Measurements from ENCODE around the gene ACBD6.
"Not testable (repeated sequence)": the region's sequence is repeated elsewhere in the genome, so short reads cannot be mapped to it uniquely, and the experiment has no call there.

The ACBD6 gene

GRCh38 chr1:180408128-180408527 is 94.2 kb downstream of the ACBD6 start:
- H3K4me1 ChIP-seq (ENCODE audit: control insufficient read depth in 5 of 5, insufficient read depth in 5 of 5, low read length in 5 of 5); H3K27ac ChIP-seq (ENCODE audit: low read depth, low read length); H3K27me3 ChIP-seq (ENCODE audit: control insufficient read depth in 5 of 5, insufficient read depth in 4 of 5, low read length in 5 of 5); H3K4me3 ChIP-seq (ENCODE audit: low read depth in 1 of 5, low read length in 5 of 5); H3K9me3 ChIP-seq (ENCODE audit: control insufficient read depth in 5 of 5, low read length in 5 of 5); H3K9ac ChIP-seq (ENCODE audit: low read length in 5 of 5): not testable (repeated sequence)
- H3K36me3 ChIP-seq (ENCODE audit: control insufficient read depth in 5 of 5, insufficient read depth in 5 of 5, low read length in 5 of 5): peaks cover 0 to 26% (median 7%) of the 10 kb centered on the region in 5 donors

- Histone ChIP-seq H3K4me3 (ENCODE audit: low read depth in 1 of 5, low read length in 5 of 5) (no peak overlapping the region), H3K27me3 (ENCODE audit: control insufficient read depth in 5 of 5, insufficient read depth in 4 of 5, low read length in 5 of 5) (no peaks in the 10 kb centered on the region), H3K4me1 (ENCODE audit: control insufficient read depth in 5 of 5, insufficient read depth in 5 of 5, low read length in 5 of 5) (no peaks in the 10 kb centered on the region), H3K27ac (ENCODE audit: low read depth, low read length) (no peak overlapping the region), H3K9me3 (ENCODE audit: control insufficient read depth in 5 of 5, low read length in 5 of 5) (no peaks in the 10 kb centered on the region), H3K36me3 (ENCODE audit: control insufficient read depth in 5 of 5, insufficient read depth in 5 of 5, low read length in 5 of 5) (peaks cover 0 to 19% (median 7%) of the 10 kb centered on the region in 5 donors), H3K9ac (ENCODE audit: low read length in 5 of 5) (no peak overlapping the region)
Observed at GRCh38 chr1:180407051-180407450, 95.3 kb downstream of the ACBD6 start.

- Histone ChIP-seq H3K27ac (ENCODE audit: low read depth, low read length) (no peak overlapping the region), H3K27me3 (ENCODE audit: control insufficient read depth in 5 of 5, insufficient read depth in 4 of 5, low read length in 5 of 5) (no peaks in the 10 kb centered on the region), H3K9ac (ENCODE audit: low read length in 5 of 5) (no peak overlapping the region), H3K4me3 (ENCODE audit: low read depth in 1 of 5, low read length in 5 of 5) (no peak overlapping the region), H3K9me3 (ENCODE audit: control insufficient read depth in 5 of 5, low read length in 5 of 5) (no peaks in the 10 kb centered on the region), H3K4me1 (ENCODE audit: control insufficient read depth in 5 of 5, insufficient read depth in 5 of 5, low read length in 5 of 5) (no peaks in the 10 kb centered on the region), H3K36me3 (ENCODE audit: control insufficient read depth in 5 of 5, insufficient read depth in 5 of 5, low read length in 5 of 5) (peaks cover 0 to 3% (median 0%) of the 10 kb centered on the region in 5 donors)
Observed at GRCh38 chr1:180402551-180402950, 99.8 kb downstream of the ACBD6 start.

- Histone ChIP-seq H3K9ac (ENCODE audit: low read length in 5 of 5) (no peak overlapping the region), H3K27me3 (ENCODE audit: control insufficient read depth in 5 of 5, insufficient read depth in 4 of 5, low read length in 5 of 5) (no peaks in the 10 kb centered on the region), H3K9me3 (ENCODE audit: control insufficient read depth in 5 of 5, low read length in 5 of 5) (no peaks in the 10 kb centered on the region), H3K36me3 (ENCODE audit: control insufficient read depth in 5 of 5, insufficient read depth in 5 of 5, low read length in 5 of 5) (peaks cover 0 to 3% (median 2%) of the 10 kb centered on the region in 5 donors), H3K27ac (ENCODE audit: low read depth, low read length) (no peak overlapping the region), H3K4me1 (ENCODE audit: control insufficient read depth in 5 of 5, insufficient read depth in 5 of 5, low read length in 5 of 5) (no peaks in the 10 kb centered on the region), H3K4me3 (ENCODE audit: low read depth in 1 of 5, low read length in 5 of 5) (no peak overlapping the region)
Observed at GRCh38 chr1:180402001-180402400, 100.4 kb downstream of the ACBD6 start.

- H3K4me1 ChIP-seq (ENCODE audit: control insufficient read depth in 5 of 5, insufficient read depth in 5 of 5, low read length in 5 of 5): no peaks in the 10 kb centered on the region
- peaks cover 0 to 17% (median 2%) of the 10 kb centered on the region in 5 donors for H3K36me3 ChIP-seq (ENCODE audit: control insufficient read depth in 5 of 5, insufficient read depth in 5 of 5, low read length in 5 of 5)
- H3K27ac ChIP-seq (ENCODE audit: low read depth, low read length): no peak overlapping the region
- no peak overlapping the region for H3K9ac ChIP-seq (ENCODE audit: low read length in 5 of 5)
- H3K9me3 ChIP-seq (ENCODE audit: control insufficient read depth in 5 of 5, low read length in 5 of 5): peaks cover 0 to 6% (median 0%) of the 10 kb centered on the region in 5 donors
- no peak overlapping the region for H3K4me3 ChIP-seq (ENCODE audit: low read depth in 1 of 5, low read length in 5 of 5)
- H3K27me3 ChIP-seq (ENCODE audit: control insufficient read depth in 5 of 5, insufficient read depth in 4 of 5, low read length in 5 of 5): no peaks in the 10 kb centered on the region
Observed at GRCh38 chr1:180397175-180397574, 105.2 kb downstream of the ACBD6 start.

- H3K27me3 ChIP-seq (ENCODE audit: control insufficient read depth in 5 of 5, insufficient read depth in 4 of 5, low read length in 5 of 5): no peaks in the 10 kb centered on the region
- no peak overlapping the region for H3K9ac ChIP-seq (ENCODE audit: low read length in 5 of 5)
- no peak overlapping the region for H3K4me3 ChIP-seq (ENCODE audit: low read depth in 1 of 5, low read length in 5 of 5)
- H3K27ac ChIP-seq (ENCODE audit: low read depth, low read length): no peak overlapping the region
- H3K4me1 ChIP-seq (ENCODE audit: control insufficient read depth in 5 of 5, insufficient read depth in 5 of 5, low read length in 5 of 5): no peaks in the 10 kb centered on the region
- H3K36me3 ChIP-seq (ENCODE audit: control insufficient read depth in 5 of 5, insufficient read depth in 5 of 5, low read length in 5 of 5): peaks cover 0 to 14% (median 2%) of the 10 kb centered on the region in 5 donors
- H3K9me3 ChIP-seq (ENCODE audit: control insufficient read depth in 5 of 5, low read length in 5 of 5): peaks cover 0 to 6% (median 0%) of the 10 kb centered on the region in 5 donors
Observed at GRCh38 chr1:180392427-180393145, 109.8 kb downstream of the ACBD6 start.

GRCh38 chr1:180392020-180392419 is 110.4 kb downstream of the ACBD6 start:
- no peaks in the 10 kb centered on the region for H3K27me3 ChIP-seq (ENCODE audit: control insufficient read depth in 5 of 5, insufficient read depth in 4 of 5, low read length in 5 of 5)
- H3K4me1 ChIP-seq (ENCODE audit: control insufficient read depth in 5 of 5, insufficient read depth in 5 of 5, low read length in 5 of 5): no peaks in the 10 kb centered on the region
- peaks cover 0 to 14% (median 3%) of the 10 kb centered on the region in 5 donors for H3K36me3 ChIP-seq (ENCODE audit: control insufficient read depth in 5 of 5, insufficient read depth in 5 of 5, low read length in 5 of 5)
- peaks cover 0 to 6% (median 0%) of the 10 kb centered on the region in 5 donors for H3K9me3 ChIP-seq (ENCODE audit: control insufficient read depth in 5 of 5, low read length in 5 of 5)
- no peak overlapping the region for H3K27ac ChIP-seq (ENCODE audit: low read depth, low read length)
- H3K4me3 ChIP-seq (ENCODE audit: low read depth in 1 of 5, low read length in 5 of 5): no peak overlapping the region
- no peak overlapping the region for H3K9ac ChIP-seq (ENCODE audit: low read length in 5 of 5)

- H3K9ac ChIP-seq (ENCODE audit: low read length in 5 of 5): no peak overlapping the region
- no peak overlapping the region for H3K27ac ChIP-seq (ENCODE audit: low read depth, low read length)
- no peak overlapping the region for H3K4me3 ChIP-seq (ENCODE audit: low read depth in 1 of 5, low read length in 5 of 5)
- H3K4me1 ChIP-seq (ENCODE audit: control insufficient read depth in 5 of 5, insufficient read depth in 5 of 5, low read length in 5 of 5): no peaks in the 10 kb centered on the region
- H3K36me3 ChIP-seq (ENCODE audit: control insufficient read depth in 5 of 5, insufficient read depth in 5 of 5, low read length in 5 of 5): peaks cover 0 to 4% (median 0%) of the 10 kb centered on the region in 5 donors
- peaks cover 9 to 27% (median 20%) of the 10 kb centered on the region in 5 donors for H3K9me3 ChIP-seq (ENCODE audit: control insufficient read depth in 5 of 5, low read length in 5 of 5)
- no peaks in the 10 kb centered on the region for H3K27me3 ChIP-seq (ENCODE audit: control insufficient read depth in 5 of 5, insufficient read depth in 4 of 5, low read length in 5 of 5)
Observed at GRCh38 chr1:180387413-180387812, 115.0 kb downstream of the ACBD6 start.

GRCh38 chr1:180386745-180387367 is 115.5 kb downstream of the ACBD6 start:
- H3K9ac ChIP-seq (ENCODE audit: low read length in 5 of 5): no peak overlapping the region
- H3K27ac ChIP-seq (ENCODE audit: low read depth, low read length): no peak overlapping the region
- H3K4me1 ChIP-seq (ENCODE audit: control insufficient read depth in 5 of 5, insufficient read depth in 5 of 5, low read length in 5 of 5): no peaks in the 10 kb centered on the region
- H3K27me3 ChIP-seq (ENCODE audit: control insufficient read depth in 5 of 5, insufficient read depth in 4 of 5, low read length in 5 of 5): no peaks in the 10 kb centered on the region
- peaks cover 0 to 4% (median 0%) of the 10 kb centered on the region in 5 donors for H3K36me3 ChIP-seq (ENCODE audit: control insufficient read depth in 5 of 5, insufficient read depth in 5 of 5, low read length in 5 of 5)
- H3K4me3 ChIP-seq (ENCODE audit: low read depth in 1 of 5, low read length in 5 of 5): no peak overlapping the region
- peaks cover 9 to 28% (median 20%) of the 10 kb centered on the region in 5 donors for H3K9me3 ChIP-seq (ENCODE audit: control insufficient read depth in 5 of 5, low read length in 5 of 5)

- Histone ChIP-seq H3K27me3 (ENCODE audit: control insufficient read depth in 5 of 5, insufficient read depth in 4 of 5, low read length in 5 of 5) (no peaks in the 10 kb centered on the region), H3K4me1 (ENCODE audit: control insufficient read depth in 5 of 5, insufficient read depth in 5 of 5, low read length in 5 of 5) (no peaks in the 10 kb centered on the region), H3K9me3 (ENCODE audit: control insufficient read depth in 5 of 5, low read length in 5 of 5) (peaks cover 12 to 35% (median 25%) of the 10 kb centered on the region in 5 donors)
Observed at GRCh38 chr1:180385144-180385543, 117.2 kb downstream of the ACBD6 start.

More at GRCh38 chr1:180385144-180385543, 117.2 kb downstream of the ACBD6 start:
- Histone ChIP-seq H3K4me3 (ENCODE audit: low read depth in 1 of 5, low read length in 5 of 5) (peak overlapping the region in 1 of 5 donors; percentile 2), H3K36me3 (ENCODE audit: control insufficient read depth in 5 of 5, insufficient read depth in 5 of 5, low read length in 5 of 5) (peaks cover 0 to 4% (median 0%) of the 10 kb centered on the region in 5 donors), H3K9ac (ENCODE audit: low read length in 5 of 5) (no peak overlapping the region), H3K27ac (ENCODE audit: low read depth, low read length) (no peak overlapping the region)

All from subcutaneous abdominal adipose tissue (tissue), 5 donors.